ENCODE measurements around the gene SEPHS1.
"Not testable (repeated sequence)": the region's sequence is repeated elsewhere in the genome, so short reads cannot be mapped to it uniquely, and the experiment has no call there.

The SEPHS1 gene, protein sequence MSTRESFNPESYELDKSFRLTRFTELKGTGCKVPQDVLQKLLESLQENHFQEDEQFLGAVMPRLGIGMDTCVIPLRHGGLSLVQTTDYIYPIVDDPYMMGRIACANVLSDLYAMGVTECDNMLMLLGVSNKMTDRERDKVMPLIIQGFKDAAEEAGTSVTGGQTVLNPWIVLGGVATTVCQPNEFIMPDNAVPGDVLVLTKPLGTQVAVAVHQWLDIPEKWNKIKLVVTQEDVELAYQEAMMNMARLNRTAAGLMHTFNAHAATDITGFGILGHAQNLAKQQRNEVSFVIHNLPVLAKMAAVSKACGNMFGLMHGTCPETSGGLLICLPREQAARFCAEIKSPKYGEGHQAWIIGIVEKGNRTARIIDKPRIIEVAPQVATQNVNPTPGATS

DNA sequence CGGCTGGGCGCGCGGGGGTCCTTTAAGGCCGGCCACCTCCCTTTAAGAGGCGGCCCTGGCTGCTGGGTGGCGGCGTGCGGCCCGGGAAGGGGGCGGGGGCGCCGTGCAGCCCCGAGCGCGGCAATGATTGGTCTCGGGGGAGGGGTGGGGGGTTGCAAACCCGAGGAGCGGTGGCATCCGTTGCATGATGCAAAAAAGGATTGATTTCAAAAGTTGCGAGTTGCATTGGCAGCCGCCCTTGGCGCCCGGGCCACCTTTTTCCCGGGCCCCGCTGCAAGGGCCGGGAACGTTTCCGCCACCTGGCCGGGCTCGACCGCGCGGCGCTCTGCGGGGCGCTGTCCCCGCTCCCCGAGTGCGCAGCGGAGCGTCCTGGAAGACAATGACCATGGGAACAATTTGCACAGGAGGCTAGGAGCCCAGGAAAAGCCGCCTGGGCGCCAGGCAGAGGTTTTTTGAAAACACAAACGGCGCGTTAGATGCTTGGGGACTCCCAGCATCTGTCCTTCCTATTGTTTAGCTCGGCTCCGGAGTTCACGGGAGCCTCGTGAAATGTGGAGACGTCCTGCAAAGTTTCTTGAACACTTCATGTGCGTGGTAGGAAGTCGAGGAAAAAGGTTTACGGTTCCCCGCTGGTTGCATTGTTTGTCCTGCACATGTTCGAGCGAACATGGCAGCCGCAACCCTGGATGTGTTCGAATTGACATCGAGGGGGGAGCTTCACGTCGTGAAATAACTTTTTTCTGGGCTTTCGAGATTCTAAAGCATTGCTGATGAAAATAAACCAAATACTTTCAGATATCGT is at the start of gene SEPHS1:
Gene SEPHS1 (minus strand): TSS at position 78 of the 802 bp plus-strand sequence. CDS start 3,343 bp downstream, outside the sequence.
- peak; percentile 69 to 79 (median 75) for DNase-seq (ENCODE audit: low read depth in 2 of 3, low spot score in 1 of 3)

DNA sequence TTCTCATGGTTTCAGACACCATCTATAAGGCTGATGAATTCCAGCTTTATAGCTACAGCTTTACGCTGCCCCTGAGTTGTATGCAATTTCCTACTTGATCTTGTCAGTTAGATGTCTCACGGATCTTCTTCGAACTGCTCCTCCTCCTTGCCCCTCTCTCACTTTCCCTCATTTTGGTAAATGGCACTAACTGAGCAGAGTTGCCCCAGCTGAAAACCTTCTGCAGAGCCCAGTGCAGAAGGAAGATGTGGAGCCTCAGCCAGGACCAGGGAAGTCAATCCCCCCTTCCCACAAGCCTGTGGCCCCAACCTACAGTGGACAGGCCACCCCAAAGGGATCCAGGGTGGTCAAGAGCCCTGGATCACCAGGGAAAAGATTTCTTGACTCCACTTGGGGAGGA is 49.0 kb upstream of the SEPHS1 start:
- no peak for DNase-seq (ENCODE audit: low read depth in 2 of 3, low spot score in 1 of 3)

- DNase-seq (ENCODE audit: low read depth in 2 of 3, low spot score in 1 of 3) = no peak
Observed at GRCh38 chr10:13396369-13396768, 48.3 kb upstream of the SEPHS1 start.

DNA sequence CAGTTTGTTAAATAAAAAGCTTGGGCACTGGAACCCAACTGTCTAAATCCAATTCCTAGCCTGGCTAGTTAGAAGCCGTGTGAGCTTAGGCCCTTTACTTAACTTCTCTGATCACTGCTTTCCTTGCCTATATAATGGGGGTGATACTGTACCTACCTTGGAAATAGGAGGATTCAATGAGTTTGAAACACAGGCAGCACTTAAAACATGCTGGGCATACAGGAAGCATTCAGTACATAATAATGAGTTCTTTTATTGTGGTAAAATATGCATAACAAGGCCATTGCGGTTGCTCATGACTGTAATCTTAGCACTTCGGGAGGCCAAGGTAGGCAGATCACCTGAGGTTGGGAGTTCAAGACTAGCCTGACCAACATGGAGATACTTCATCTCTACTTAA is 47.4 kb upstream of the SEPHS1 start:
- no peak for DNase-seq (ENCODE audit: low read depth in 2 of 3, low spot score in 1 of 3)

DNA sequence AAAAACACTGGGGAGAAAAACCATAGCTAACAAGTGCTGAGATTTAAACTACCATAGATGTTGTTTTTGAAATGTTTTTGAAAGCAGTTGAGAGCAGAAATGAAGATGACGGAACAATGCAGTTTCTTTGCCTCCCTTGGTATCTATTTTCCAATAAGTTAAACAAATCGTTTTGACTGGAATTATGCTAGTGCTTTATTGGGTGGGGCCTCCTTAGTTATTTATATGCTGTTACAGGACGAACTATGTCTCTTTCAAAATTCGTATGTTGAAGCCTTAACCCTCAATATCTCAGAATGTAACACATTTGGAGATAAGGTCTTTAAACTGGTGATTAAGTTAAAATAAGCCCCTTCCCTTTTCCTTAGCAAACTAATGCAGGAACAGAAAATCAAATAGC is 45.5 kb upstream of the SEPHS1 start:
- no peak for DNase-seq (ENCODE audit: low read depth in 2 of 3, low spot score in 1 of 3)

DNA sequence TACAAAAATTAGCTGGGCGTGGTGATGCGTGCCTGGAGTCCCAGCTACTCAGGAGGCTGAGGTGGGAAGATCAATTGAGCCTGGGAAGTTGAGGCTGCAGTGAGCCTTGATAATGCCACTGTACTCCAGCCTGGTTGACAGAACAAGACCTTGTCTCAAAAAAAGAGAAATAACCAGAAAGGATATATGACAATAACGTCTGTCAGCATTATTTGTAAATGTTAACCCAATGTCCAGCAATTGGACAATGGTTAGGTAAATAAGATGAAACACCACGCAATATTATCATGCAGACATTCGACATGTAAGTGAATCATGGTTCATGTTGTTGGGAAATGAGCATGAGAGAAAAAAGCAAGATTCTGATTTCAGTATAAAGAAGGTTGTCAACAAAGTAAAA is 44.6 kb upstream of the SEPHS1 start:
- no peak for DNase-seq (ENCODE audit: low read depth in 2 of 3, low spot score in 1 of 3)

- no peak for DNase-seq (ENCODE audit: low read depth in 2 of 3, low spot score in 1 of 3)
Observed at GRCh38 chr10:13390604-13391522, 42.8 kb upstream of the SEPHS1 start.

GRCh38 chr10:13388478-13389230 is 40.6 kb upstream of the SEPHS1 start:
- DNase-seq (ENCODE audit: low read depth in 2 of 3, low spot score in 1 of 3) = no peak

DNA sequence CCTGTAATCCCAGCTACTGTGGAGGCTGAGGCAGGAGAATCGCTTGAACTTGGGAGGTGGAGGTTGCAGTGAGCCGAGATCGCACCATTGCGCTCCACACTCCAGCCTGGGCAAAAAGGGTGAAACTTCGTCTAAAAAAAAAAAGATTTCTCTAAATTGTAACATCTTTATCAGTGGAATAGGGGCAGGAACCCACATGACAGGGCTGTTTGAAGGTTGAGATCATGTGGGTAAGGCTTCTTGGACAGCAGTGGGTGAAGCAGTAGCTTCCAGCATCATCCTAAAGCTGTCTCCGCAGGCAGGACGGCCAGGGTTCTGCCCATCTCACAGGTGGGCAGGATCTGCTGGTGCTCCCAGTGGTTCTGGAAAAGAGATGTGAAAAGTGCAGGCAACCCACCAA is 37.9 kb upstream of the SEPHS1 start:
- no peak for DNase-seq (ENCODE audit: low read depth in 2 of 3, low spot score in 1 of 3)

DNA sequence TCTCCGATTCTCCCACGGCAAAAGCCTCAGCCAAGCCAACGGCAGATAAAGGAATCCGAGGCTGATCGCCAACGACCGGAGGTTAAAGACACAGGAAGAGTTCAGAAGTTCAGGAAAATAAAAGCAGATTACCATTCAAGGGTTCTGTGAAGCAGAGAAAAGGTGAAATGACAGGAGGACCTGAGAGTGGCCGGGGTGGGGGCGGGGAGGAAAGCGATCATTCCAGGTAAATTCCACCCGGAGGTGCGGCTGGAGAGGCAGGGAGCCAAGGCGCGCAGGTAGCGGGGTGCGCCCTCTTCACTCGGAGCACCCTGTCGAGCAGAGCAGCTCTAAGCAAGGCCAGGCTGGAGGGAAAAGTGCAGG is 35.3 kb upstream of the SEPHS1 start:
- no peak for DNase-seq (ENCODE audit: low read depth in 2 of 3, low spot score in 1 of 3)

DNA sequence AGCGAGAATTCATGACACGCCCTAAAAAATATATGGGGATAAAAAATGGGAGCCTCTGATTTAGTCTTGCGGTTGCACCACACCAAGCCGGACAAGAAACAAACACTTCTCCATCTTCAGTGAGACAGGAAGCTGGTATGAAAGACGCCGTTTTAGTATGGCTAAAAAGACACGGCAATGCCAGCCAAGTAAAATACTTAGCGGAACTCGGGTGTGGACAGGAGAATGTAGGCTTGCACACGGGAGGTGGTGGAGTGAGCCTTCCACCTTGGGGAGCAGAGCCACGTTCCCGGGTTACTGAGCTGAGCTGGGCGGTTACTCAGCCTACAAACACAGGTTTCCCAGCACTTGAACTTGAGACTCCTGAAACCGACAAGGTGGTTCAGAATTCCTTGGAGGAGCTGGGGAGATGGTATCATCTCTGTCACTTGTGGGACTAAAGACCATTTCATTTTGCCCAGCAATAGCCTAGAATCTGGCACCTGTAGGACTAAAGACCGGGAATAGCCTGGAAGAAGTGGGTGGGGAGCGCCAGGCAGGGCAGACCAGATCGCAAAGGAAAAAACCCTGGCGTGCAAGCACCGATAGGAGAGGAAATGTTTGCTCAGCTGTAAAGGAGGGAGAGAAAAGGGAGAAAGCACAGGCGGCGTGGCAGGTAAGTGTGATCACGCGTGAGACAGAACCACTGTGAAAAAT is 34.8 kb upstream of the SEPHS1 start:
- DNase-seq (ENCODE audit: low read depth in 2 of 3, low spot score in 1 of 3) = no peak

DNA sequence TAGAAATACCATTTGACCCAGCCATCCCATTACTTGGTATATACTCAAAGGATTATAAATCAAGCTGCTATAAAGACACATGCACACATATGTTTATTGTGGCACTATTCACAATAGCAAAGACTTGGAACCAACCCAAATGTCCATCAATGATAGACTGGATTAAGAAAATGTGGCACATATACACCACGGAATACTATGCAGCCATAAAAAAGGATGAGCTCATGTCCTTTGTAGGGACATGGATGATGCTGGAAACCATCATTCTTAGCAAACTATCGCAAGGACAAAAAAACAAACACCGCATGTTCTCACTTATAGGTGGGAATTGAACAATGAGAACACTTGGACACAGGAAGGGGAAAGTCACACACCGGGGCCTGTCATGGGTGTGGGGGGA is 31.0 kb upstream of the SEPHS1 start:
- not testable (repeated sequence) for DNase-seq (ENCODE audit: low read depth in 2 of 3, low spot score in 1 of 3)

GRCh38 chr10:13376746-13377145 is 28.7 kb upstream of the SEPHS1 start:
- no peak for DNase-seq (ENCODE audit: low read depth in 2 of 3, low spot score in 1 of 3)

- no peak for DNase-seq (ENCODE audit: low read depth in 2 of 3, low spot score in 1 of 3)
Observed at GRCh38 chr10:13376297-13376696, 28.2 kb upstream of the SEPHS1 start.

DNA sequence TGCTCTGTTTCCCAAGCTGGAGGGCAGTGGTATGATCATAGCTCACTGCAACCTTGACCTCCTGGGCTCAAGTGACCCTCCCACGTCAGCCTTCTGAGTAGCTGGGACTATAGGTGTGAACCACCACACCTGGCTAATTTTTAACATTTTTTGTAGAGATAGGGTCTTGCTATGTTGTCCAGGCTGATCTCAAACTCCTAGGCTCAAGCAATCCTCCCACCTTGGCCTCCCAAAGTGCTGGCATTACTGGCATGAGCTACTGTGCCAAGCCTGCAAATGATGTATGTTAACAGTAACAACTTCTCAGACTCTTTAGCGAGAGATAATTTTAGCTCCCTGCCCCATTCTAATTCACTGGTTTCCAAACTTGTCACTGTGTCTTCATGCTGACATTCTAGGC is 27.7 kb upstream of the SEPHS1 start:
- no peak for DNase-seq (ENCODE audit: low read depth in 2 of 3, low spot score in 1 of 3)

- no peak for DNase-seq (ENCODE audit: low read depth in 2 of 3, low spot score in 1 of 3)
Observed at GRCh38 chr10:13373644-13374043, 25.6 kb upstream of the SEPHS1 start.

GRCh38 chr10:13372524-13372923 is 24.4 kb upstream of the SEPHS1 start:
- no peak for DNase-seq (ENCODE audit: low read depth in 2 of 3, low spot score in 1 of 3)

DNA sequence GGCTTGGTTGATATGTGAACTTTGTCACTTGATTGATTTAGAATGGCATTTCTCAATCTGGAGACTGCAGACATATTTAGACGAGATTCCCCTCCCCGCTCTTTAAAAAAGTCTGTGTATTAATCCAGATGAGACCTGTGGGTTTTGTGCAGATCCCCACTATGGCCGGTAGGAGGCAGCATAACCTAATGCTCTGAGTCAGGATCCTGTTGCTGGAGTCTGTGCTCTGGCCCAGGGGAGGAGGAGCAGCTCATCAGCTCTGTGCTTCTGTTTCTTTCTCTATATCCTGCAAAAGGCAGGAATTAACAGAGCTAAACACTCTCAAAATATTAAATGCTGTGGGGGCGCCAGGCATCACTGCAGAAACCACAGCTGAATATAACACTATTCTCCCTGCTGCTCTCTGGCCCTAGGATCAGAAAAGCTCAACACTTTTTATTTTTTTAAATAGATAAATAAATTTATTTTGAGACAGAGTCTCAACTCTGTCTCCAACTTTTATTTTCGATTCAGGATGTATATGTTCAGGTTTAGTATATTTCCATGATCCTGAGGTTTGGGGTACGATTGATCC is 23.9 kb upstream of the SEPHS1 start:
- DNase-seq (ENCODE audit: low read depth in 2 of 3, low spot score in 1 of 3) = peak; percentile 23 to 65 (median 42)

- DNase-seq (ENCODE audit: low read depth in 2 of 3, low spot score in 1 of 3) = no peak
Observed at GRCh38 chr10:13366891-13367290, 18.8 kb upstream of the SEPHS1 start.

GRCh38 chr10:13365831-13366230 is 17.7 kb upstream of the SEPHS1 start:
- DNase-seq (ENCODE audit: low read depth in 2 of 3, low spot score in 1 of 3) = no peak

Measured in stimulated activated CD4-positive, alpha-beta T cell treated with anti-CD3 and anti-CD28 coated beads, Interleukin-12 subunit alpha, Interleukin-12 subunit beta, amount 100 ng/mL, for 48 hours (primary cell).